Chondrocyte (in vitro differentiated cells): ENCODE results near the gene KAZN. TPM values are rescaled to one million over a fixed set of nuclear protein-coding genes. Genes with fewer than 3 reads are reported as not detected.

Experiments used
- DNase-seq: peaks from one replicate; pipeline ENCODE4 v3.0.0; 2021; ENCODE audit warnings: mixed read lengths, low spot score
- H3K27ac Mint-ChIP-seq: one replicate; pipeline ENCODE4 v1.8.0; 2021; ENCODE audit warnings: mild to moderate bottlenecking, moderate library complexity, mixed read lengths; ENCODE audit not compliant: unreplicated experiment
- H3K27me3 Mint-ChIP-seq: 2 replicates; pipeline ENCODE4 v1.8.0; 2021; ENCODE audit warnings: low read depth, mixed read lengths
- H3K36me3 Mint-ChIP-seq: 2 replicates; pipeline ENCODE4 v1.8.0; 2021; ENCODE audit warnings: low read depth, mixed read lengths
- H3K4me1 Mint-ChIP-seq: 2 replicates; pipeline ENCODE4 v1.8.0; 2021; ENCODE audit warnings: low read depth, mild to moderate bottlenecking, mixed read lengths
- H3K4me3 Mint-ChIP-seq: one replicate; pipeline ENCODE4 v1.8.0; 2021; ENCODE audit warnings: mild to moderate bottlenecking, moderate library complexity, mixed read lengths; ENCODE audit not compliant: unreplicated experiment
- H3K9me3 Mint-ChIP-seq: 2 replicates; pipeline ENCODE4 v1.8.0; 2021; ENCODE audit warnings: low read depth, mixed read lengths
- total RNA-seq: library from RNA; stranded (reverse); gene quantifications from 3 replicates; pipeline ENCODE4 v1.2.1, GENCODE V29; 2021
- TF ChIP-seq, protein P1 (sequence below): fragments of 200-600 bp; sonication (generic); IDR thresholded peaks from 2 replicates; pipeline ENCODE4 v1.5.0; 2021; ENCODE audit warnings: antibody characterized with exemption, mild to moderate bottlenecking, moderate library complexity

Gene KAZN
- total RNA-seq, 1 donor from 2014 or later: 29.6 TPM

DNA sequence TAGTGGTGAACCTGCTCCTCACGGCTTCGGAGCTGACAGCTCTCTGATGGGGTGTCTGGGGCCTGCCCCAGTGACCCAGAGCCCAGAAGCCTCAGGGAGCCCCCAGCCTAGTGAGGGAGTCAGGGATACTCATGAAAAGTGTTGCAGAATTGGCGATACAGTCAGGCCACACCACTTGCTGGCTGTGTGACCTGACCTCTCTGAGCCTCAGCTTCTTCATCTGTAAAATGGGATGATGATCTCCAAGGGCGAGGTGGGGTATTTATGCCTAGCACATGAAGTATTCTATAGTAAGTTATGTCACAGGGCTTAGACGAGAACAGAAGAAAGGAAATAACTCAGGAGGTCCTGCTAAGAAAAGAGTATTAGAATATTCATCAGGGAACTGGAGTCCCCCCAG lies 556.7 kb downstream of the KAZN start:
- TF ChIP-seq, protein P1, sequence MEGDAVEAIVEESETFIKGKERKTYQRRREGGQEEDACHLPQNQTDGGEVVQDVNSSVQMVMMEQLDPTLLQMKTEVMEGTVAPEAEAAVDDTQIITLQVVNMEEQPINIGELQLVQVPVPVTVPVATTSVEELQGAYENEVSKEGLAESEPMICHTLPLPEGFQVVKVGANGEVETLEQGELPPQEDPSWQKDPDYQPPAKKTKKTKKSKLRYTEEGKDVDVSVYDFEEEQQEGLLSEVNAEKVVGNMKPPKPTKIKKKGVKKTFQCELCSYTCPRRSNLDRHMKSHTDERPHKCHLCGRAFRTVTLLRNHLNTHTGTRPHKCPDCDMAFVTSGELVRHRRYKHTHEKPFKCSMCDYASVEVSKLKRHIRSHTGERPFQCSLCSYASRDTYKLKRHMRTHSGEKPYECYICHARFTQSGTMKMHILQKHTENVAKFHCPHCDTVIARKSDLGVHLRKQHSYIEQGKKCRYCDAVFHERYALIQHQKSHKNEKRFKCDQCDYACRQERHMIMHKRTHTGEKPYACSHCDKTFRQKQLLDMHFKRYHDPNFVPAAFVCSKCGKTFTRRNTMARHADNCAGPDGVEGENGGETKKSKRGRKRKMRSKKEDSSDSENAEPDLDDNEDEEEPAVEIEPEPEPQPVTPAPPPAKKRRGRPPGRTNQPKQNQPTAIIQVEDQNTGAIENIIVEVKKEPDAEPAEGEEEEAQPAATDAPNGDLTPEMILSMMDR: no peak
- peaks cover 13% of the 10 kb centered on the region for H3K27me3 Mint-ChIP-seq
- peaks cover 12% of the 10 kb centered on the region for H3K4me1 Mint-ChIP-seq
- no peak overlapping the region for H3K27ac Mint-ChIP-seq
- no peak for DNase-seq
- no peak overlapping the region for H3K4me3 Mint-ChIP-seq
- H3K9me3 Mint-ChIP-seq: peaks cover 4% of the 10 kb centered on the region
- H3K36me3 Mint-ChIP-seq: peaks cover 3% of the 10 kb centered on the region

DNA sequence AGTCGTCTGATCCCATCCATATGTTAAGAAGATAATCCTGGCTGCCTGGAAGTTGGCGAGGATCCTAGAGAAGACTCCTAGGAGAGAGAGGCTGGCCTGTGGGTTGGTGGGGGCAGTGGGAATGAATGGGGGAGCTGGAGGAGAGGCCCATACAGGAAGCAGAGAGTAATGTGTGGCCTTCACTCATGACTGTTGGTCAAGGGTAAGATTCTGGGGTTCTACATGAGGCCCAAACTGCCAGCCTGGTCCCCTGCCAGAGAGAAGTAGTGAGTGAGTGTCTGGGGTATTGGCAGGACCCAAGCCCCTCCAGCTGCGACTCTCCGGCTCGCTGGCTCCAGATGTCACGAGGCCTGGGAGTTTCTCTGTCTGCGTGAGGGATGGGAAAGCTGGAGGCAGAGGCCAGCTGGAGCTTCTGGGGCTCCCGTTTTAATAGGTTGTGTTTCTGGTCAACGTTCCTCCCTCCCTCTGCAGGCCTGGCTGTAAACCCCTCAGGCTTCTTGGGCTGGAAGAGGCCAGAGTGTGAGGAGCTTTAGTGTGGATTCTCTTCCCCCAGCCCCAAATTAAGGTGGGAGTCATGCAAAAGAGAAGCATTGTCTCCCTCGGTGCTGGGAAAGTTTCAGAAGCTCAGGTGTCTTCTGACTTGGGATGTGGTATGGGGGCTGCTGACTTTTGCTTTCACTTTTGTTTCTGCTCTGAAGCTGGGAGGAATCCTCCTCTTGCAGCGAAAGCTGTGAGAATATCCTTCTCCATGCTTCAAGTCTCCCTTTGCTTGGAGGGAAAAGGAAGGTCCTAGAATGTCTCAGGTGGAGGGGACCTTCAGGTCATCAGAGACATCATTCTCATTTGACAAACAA lies 557.6 kb downstream of the KAZN start:
- no peak for DNase-seq
- Mint-ChIP-seq H3K4me3 (no peak overlapping the region), H3K4me1 (peaks cover 12% of the 10 kb centered on the region), H3K9me3 (no peaks in the 10 kb centered on the region), H3K27me3 (peaks cover 5% of the 10 kb centered on the region), H3K27ac (no peak overlapping the region), H3K36me3 (no peaks in the 10 kb centered on the region)
- TF ChIP-seq, protein P1: no peak

DNA sequence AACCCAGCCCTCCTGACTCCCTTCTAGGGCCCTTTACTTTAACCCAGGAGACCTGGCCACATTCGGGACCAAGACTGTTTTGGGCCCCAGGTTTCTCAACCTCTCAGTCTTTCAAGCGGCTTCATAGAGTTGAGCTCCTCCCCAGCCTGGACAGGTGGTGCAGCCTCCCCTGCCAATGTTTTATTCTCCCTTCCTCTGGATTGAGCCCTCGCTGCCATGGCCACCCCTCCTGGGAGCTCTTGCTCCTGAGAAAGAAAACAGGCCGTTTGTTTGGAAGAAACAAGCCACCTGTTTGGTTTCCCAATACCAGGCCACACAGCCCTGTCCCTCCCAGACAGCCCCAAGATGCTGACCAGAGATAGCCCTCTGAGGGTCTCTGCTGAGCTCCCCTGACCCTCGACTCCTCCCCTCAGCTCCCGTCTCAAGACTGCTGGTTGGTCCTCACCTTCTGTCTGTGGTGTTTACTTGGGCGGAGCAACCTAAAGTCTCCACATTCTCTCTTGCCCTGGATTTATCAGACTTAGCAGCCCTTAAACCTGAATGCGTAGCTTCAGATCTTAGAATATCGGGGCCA lies 558.4 kb downstream of the KAZN start:
- H3K9me3 Mint-ChIP-seq: no peaks in the 10 kb centered on the region
- H3K27ac Mint-ChIP-seq: no peak overlapping the region
- H3K27me3 Mint-ChIP-seq: peaks cover 5% of the 10 kb centered on the region
- H3K36me3 Mint-ChIP-seq: no peaks in the 10 kb centered on the region
- TF ChIP-seq, protein P1: no peak
- H3K4me1 Mint-ChIP-seq: peaks cover 12% of the 10 kb centered on the region
- H3K4me3 Mint-ChIP-seq: no peak overlapping the region
- no peak for DNase-seq

DNA sequence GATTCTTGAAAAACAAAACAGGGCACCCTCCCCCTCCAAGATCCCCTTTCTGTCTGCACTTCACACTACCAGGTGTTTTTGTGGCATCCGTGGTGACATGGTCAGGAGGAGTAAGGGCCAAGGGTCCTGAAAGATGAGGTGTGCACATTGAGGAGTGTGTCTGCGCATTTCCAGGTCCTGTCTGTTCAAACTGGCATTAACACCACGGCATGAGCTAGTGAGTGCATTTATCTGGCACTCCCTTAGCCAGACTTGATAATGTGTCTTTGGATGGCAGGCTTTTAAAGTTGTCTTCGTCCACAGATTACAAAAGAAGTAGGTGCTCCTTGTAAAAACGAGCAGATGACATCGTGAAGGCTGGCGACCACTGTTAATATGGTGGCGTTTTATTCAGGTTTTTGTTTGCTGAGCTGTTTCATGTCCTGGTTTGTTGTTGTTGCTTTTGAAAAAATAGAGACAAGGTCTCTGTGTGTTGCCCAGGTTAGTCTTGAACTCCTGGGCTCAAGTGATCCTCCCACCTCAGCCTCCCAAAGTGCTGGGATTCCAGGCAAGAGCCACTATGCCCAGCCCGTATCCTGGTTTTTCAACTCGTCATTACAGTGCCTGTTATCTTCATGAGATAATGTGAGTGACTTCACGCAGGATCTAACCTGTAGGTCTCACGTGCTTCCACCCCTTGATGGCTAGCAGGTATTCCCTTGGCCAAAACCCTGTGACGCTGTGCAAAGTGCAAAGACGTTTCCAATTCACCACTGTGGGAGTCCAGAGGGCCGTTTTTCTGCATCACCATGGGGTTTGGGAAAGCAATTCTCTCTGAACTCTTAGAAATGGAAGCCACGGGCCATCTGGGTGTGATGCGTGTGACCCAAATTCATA lies 559.3 kb downstream of the KAZN start:
- H3K27me3 Mint-ChIP-seq: peaks cover 2% of the 10 kb centered on the region
- TF ChIP-seq, protein P1: no peak
- H3K4me3 Mint-ChIP-seq: no peak overlapping the region
- H3K27ac Mint-ChIP-seq: no peak overlapping the region
- DNase-seq: no peak
- no peaks in the 10 kb centered on the region for H3K9me3 Mint-ChIP-seq
- H3K4me1 Mint-ChIP-seq: peaks cover 9% of the 10 kb centered on the region
- no peaks in the 10 kb centered on the region for H3K36me3 Mint-ChIP-seq

DNA sequence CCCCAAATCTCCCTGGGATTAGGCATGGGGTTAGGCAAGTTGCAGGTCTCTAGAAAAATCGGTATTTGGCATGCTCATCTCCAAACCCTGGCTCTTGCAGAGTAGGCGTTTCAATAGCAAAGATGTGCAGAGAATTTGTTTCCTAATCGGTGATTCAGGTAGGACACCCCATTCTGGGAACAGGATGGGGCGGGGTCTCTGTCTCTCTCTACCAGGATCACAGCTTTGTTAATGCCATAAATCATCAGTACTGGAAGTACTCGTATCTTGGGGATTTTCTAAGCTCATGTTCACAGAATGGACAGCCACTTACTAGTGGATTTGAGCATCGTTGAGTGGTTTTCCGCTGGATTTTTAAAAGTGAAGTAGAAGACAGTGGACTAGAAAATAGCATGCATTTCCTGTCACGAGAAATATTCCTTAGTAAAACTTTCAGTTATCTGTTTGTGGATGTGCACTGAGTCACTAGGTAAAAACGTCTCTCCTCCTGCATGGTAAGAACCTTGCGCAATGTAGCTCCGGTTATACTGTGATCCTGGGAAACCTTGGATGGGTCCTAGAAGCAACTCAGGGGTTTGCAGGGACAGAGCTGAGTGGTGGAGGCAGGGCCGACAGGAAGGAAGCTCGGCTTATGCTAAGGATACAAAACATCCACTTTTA lies 560.2 kb downstream of the KAZN start:
- H3K4me1 Mint-ChIP-seq: peaks cover 9% of the 10 kb centered on the region
- peaks cover 2% of the 10 kb centered on the region for H3K27me3 Mint-ChIP-seq
- TF ChIP-seq, protein P1: no peak
- DNase-seq: no peak
- no peak overlapping the region for H3K4me3 Mint-ChIP-seq
- H3K36me3 Mint-ChIP-seq: no peaks in the 10 kb centered on the region
- H3K9me3 Mint-ChIP-seq: no peaks in the 10 kb centered on the region
- no peak overlapping the region for H3K27ac Mint-ChIP-seq
